Neural crest cell (in vitro differentiated cells): ENCODE measurements around the gene IER5L. TPM values are rescaled to one million over a fixed set of nuclear protein-coding genes. Genes with fewer than 3 reads are reported as not detected.

ENCODE experiments used
- DNase-seq: peaks from one replicate; pipeline ENCODE4 v3.0.0; 2021; ENCODE audit warnings: low read depth, mixed read lengths, low spot score
- H3K27ac Mint-ChIP-seq: one replicate; pipeline ENCODE4 v1.8.0; 2021; ENCODE audit warnings: mild to moderate bottlenecking, mixed read lengths; ENCODE audit not compliant: unreplicated experiment
- H3K27me3 Mint-ChIP-seq: 2 replicates; pipeline ENCODE4 v1.8.0; 2021; ENCODE audit warnings: low read depth, mild to moderate bottlenecking, mixed read lengths
- H3K36me3 Mint-ChIP-seq: 2 replicates; pipeline ENCODE4 v1.8.0; 2021; ENCODE audit warnings: low read depth, mild to moderate bottlenecking, mixed read lengths
- H3K4me1 Mint-ChIP-seq: 2 replicates; pipeline ENCODE4 v1.8.0; 2021; ENCODE audit warnings: mixed read lengths
- H3K4me3 Mint-ChIP-seq: one replicate; pipeline ENCODE4 v1.8.0; 2021; ENCODE audit warnings: mild to moderate bottlenecking, mixed read lengths
- H3K9me3 Mint-ChIP-seq: 2 replicates; pipeline ENCODE4 v1.8.0; 2021; ENCODE audit warnings: mixed read lengths
- total RNA-seq: library from RNA; stranded (reverse); gene quantifications from 2 replicates; pipeline ENCODE4 v1.2.1, GENCODE V29; 2021
- TF ChIP-seq, protein P1 (sequence below): fragments of 200-600 bp; sonication (generic); conservative IDR thresholded peaks from 2 replicates; pipeline ENCODE4 v1.5.0; 2021; ENCODE audit warnings: antibody characterized with exemption, mild to moderate bottlenecking

Gene IER5L
- total RNA-seq, 1 donor from 2014 or later: 19.1 TPM

DNA sequence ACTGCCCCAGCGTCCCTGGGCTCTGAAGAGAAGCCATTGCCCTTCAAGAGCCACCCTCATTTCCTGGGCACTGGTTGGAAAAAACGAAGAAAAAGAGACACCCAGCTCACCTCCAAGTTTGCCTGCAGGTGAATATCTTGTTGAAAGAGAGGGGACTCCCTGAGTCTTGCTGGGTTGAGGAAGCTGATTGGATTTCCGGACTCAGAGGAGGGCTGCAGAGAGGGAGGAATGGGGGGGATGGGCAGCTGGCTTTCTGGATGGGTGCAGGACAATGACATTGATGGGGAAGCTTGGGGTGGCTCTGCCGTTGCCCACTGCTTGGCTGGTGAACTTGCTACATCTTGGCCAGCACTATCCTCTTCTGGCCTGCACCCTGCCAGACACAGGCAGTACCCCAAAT lies 31.0 kb upstream of the IER5L start:
- H3K27ac Mint-ChIP-seq: no peak overlapping the region
- peaks cover 22% of the 10 kb centered on the region for H3K4me1 Mint-ChIP-seq
- no peaks in the 10 kb centered on the region for H3K36me3 Mint-ChIP-seq
- no peaks in the 10 kb centered on the region for H3K27me3 Mint-ChIP-seq
- TF ChIP-seq, protein P1, sequence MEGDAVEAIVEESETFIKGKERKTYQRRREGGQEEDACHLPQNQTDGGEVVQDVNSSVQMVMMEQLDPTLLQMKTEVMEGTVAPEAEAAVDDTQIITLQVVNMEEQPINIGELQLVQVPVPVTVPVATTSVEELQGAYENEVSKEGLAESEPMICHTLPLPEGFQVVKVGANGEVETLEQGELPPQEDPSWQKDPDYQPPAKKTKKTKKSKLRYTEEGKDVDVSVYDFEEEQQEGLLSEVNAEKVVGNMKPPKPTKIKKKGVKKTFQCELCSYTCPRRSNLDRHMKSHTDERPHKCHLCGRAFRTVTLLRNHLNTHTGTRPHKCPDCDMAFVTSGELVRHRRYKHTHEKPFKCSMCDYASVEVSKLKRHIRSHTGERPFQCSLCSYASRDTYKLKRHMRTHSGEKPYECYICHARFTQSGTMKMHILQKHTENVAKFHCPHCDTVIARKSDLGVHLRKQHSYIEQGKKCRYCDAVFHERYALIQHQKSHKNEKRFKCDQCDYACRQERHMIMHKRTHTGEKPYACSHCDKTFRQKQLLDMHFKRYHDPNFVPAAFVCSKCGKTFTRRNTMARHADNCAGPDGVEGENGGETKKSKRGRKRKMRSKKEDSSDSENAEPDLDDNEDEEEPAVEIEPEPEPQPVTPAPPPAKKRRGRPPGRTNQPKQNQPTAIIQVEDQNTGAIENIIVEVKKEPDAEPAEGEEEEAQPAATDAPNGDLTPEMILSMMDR: no peak
- H3K9me3 Mint-ChIP-seq: no peaks in the 10 kb centered on the region
- DNase-seq: no peak
- H3K4me3 Mint-ChIP-seq: no peak overlapping the region

- Mint-ChIP-seq H3K27ac (no peak overlapping the region), H3K27me3 (no peaks in the 10 kb centered on the region), H3K36me3 (no peaks in the 10 kb centered on the region), H3K4me1 (peaks cover 22% of the 10 kb centered on the region), H3K9me3 (no peaks in the 10 kb centered on the region), H3K4me3 (no peak overlapping the region)
- DNase-seq: no peak
- TF ChIP-seq, protein P1: no peak
Observed at GRCh38 chr9:129208207-129209032, 30.4 kb upstream of the IER5L start.

GRCh38 chr9:129206905-129207304 lies 28.8 kb upstream of the IER5L start:
- Mint-ChIP-seq H3K4me3 (no peak overlapping the region), H3K9me3 (no peaks in the 10 kb centered on the region), H3K27me3 (no peaks in the 10 kb centered on the region), H3K27ac (no peak overlapping the region), H3K4me1 (peaks cover 22% of the 10 kb centered on the region), H3K36me3 (no peaks in the 10 kb centered on the region)
- DNase-seq: no peak
- TF ChIP-seq, protein P1: no peak

- H3K27ac Mint-ChIP-seq: no peak overlapping the region
- no peak overlapping the region for H3K4me3 Mint-ChIP-seq
- H3K4me1 Mint-ChIP-seq: peaks cover 22% of the 10 kb centered on the region
- TF ChIP-seq, protein P1: no peak
- H3K27me3 Mint-ChIP-seq: no peaks in the 10 kb centered on the region
- no peaks in the 10 kb centered on the region for H3K36me3 Mint-ChIP-seq
- no peak for DNase-seq
- no peaks in the 10 kb centered on the region for H3K9me3 Mint-ChIP-seq
Observed at GRCh38 chr9:129206401-129206800, 28.3 kb upstream of the IER5L start.

GRCh38 chr9:129204840-129205239 lies 26.8 kb upstream of the IER5L start:
- H3K4me3 Mint-ChIP-seq: no peak overlapping the region
- H3K9me3 Mint-ChIP-seq: no peaks in the 10 kb centered on the region
- no peak for DNase-seq

More at GRCh38 chr9:129204840-129205239, 26.8 kb upstream of the IER5L start:
- no peaks in the 10 kb centered on the region for H3K36me3 Mint-ChIP-seq
- H3K27me3 Mint-ChIP-seq: no peaks in the 10 kb centered on the region
- H3K4me1 Mint-ChIP-seq: peaks cover 23% of the 10 kb centered on the region
- TF ChIP-seq, protein P1: no peak
- H3K27ac Mint-ChIP-seq: no peak overlapping the region
